Measurements from ENCODE around the gene LHX5. TPM values are rescaled to one million over a fixed set of nuclear protein-coding genes. Genes with fewer than 3 reads are reported as not detected.

Gene LHX5
- 0.03 to 0.08 TPM (median 0.07 TPM) in 3 of 5 replicates, not detected in the others for total RNA-seq (2022; extraction: Qiagen RNA extraction; ENCODE audit: low read depth)

GRCh38 chr12:113471619-113472171 lies at the start of gene LHX5:
Gene LHX5, minus strand, starts transcription at chr12:113471871. Its CDS starts 373 bp downstream, at chr12:113471498.

DNA sequence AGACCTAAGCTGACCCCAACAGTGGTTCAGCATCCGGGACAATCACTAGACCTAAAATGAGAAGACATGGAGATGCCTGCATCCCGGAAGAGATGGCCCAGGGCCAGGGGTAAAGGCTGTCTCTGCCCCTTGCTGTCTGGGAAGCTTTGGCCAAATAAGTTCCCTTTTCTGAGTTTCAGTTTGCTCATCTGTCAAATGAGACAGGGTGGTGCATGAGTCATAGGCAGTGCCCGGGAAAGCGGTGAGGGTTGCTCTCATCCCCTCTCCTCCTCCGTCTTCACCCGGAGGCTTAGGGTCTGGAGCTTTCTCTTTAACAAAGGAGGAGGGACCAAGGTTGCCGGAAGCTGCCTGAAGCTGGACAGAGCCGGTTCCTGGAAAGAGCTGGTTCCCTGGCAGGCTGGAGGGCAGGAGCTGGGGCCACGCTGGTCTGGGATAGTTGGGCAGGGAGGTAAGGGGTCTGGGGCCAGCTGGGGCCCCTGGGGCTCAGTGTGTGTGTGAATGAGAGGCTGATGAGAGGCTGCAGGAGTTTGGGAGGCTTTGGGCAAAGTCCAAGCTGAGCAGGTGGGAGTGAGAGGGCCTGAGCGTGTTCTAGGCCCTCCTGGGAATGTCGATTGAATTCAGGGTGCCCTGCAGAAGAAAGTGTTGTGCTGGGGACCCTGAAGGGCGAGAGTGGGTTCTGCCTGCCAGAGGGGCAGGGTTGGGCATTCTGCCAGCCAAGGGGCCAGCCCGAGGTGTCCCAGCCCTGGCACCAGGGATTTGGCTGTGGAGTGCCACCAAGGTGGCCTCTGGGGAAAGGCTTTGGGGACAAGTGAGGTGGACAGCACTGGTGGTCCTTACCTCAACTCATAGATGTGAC lies 49.4 kb downstream of the LHX5 start, which contains the start of gene SDSL:
Gene SDSL, plus strand, starts transcription at position 351 of the 856 bp plus-strand sequence. CDS start 5,603 bp downstream, outside the sequence.

Other genes with a start within 250 kb of the LHX5 start
- gene SLC8B1, start 136.8 kb downstream of the LHX5 start, total RNA-seq (2022; extraction: Qiagen RNA extraction; ENCODE audit: low read depth), result 6.7 to 10.6 TPM (median 9.5 TPM) in 5 replicates
- gene PLBD2, start 113.3 kb downstream of the LHX5 start, total RNA-seq (2022; extraction: Qiagen RNA extraction; ENCODE audit: low read depth), result 27.4 to 34.4 TPM (median 33.7 TPM) in 5 replicates
- gene SDS, start 68.0 kb downstream of the LHX5 start, total RNA-seq (2022; extraction: Qiagen RNA extraction; ENCODE audit: low read depth), result 0.34 to 1.1 TPM (median 0.82 TPM) in 5 replicates
- gene SDSL, start 49.5 kb downstream of the LHX5 start, total RNA-seq (2022; extraction: Qiagen RNA extraction; ENCODE audit: low read depth), result 24.3 to 29.0 TPM (median 26.8 TPM) in 5 replicates